Measurements from ENCODE around the gene CLIC4. TPM values are rescaled to one million over a fixed set of nuclear protein-coding genes. Genes with fewer than 3 reads are reported as not detected.
"Not testable (repeated sequence)": the region's sequence is repeated elsewhere in the genome, so short reads cannot be mapped to it uniquely, and the experiment has no call there.

The CLIC4 gene
- total and polyA plus RNA-seq, 5 experiments from 2014 or later = 0.07 to 6.6 (median 0.50) TPM

GRCh38 chr1:24794130-24794502 lies 48.9 kb downstream of the CLIC4 start:
- H3K9me3 Mint-ChIP-seq, H3K4me3 Mint-ChIP-seq, H3K36me3 Mint-ChIP-seq, H3K27me3 Mint-ChIP-seq, POLR2A ChIA-PET, ATAC-seq, H3K4me1 Mint-ChIP-seq, DNase-seq, H3K27ac Mint-ChIP-seq: not testable (repeated sequence)

DNA sequence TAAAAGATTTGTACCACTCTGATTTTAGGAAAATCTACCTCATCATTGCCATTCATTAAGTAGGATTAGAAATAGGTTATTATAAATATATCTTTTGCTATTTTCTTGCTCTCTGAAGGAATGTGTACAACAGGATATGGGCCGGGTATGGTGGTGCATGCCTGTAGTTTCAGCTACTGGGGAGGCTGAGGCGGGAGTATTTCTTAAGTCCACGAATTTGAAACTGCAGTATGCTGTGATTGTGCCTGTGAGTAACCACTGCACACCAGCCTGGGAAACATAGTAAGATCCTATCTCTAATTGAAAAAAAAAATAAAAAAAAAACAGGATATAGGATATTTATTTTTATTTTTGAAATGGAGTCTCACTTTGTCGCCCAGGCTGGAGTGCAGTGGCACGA lies 50.0 kb downstream of the CLIC4 start:
- no peak for DNase-seq
- H3K27me3 Mint-ChIP-seq = no peaks in the 10 kb centered on the region
- peaks cover 0 to 7% (median 0%) of the 10 kb centered on the region in 9 donors for H3K9me3 Mint-ChIP-seq
- ATAC-seq = no peak
- peaks cover 0 to 4% (median 4%) of the 10 kb centered on the region in 3 donors for H3K36me3 Mint-ChIP-seq
- no peak overlapping the region for H3K4me3 Mint-ChIP-seq
- peaks cover 0 to 5% (median 0%) of the 10 kb centered on the region in 4 donors for H3K4me1 Mint-ChIP-seq
- POLR2A ChIA-PET = interaction anchor here (0.6 kb wide), 1 partner anchor 22 kb away, joined by 8 read pairs; no protein-coding TSS in a partner anchor
- no peak overlapping the region for H3K27ac Mint-ChIP-seq

GRCh38 chr1:24796524-24796923 lies 51.3 kb downstream of the CLIC4 start:
- Mint-ChIP-seq H3K4me1 (peaks cover 0 to 10% (median under 1%) of the 10 kb centered on the region in 4 donors), H3K4me3 (no peak overlapping the region), H3K9me3 (peaks cover 0 to 7% (median 0%) of the 10 kb centered on the region in 9 donors), H3K27ac (no peak overlapping the region), H3K27me3 (no peaks in the 10 kb centered on the region), H3K36me3 (peaks cover 0 to 4% (median 4%) of the 10 kb centered on the region in 3 donors)
- no peak for ATAC-seq
- no peak for DNase-seq
- POLR2A ChIA-PET = no interaction called here

DNA sequence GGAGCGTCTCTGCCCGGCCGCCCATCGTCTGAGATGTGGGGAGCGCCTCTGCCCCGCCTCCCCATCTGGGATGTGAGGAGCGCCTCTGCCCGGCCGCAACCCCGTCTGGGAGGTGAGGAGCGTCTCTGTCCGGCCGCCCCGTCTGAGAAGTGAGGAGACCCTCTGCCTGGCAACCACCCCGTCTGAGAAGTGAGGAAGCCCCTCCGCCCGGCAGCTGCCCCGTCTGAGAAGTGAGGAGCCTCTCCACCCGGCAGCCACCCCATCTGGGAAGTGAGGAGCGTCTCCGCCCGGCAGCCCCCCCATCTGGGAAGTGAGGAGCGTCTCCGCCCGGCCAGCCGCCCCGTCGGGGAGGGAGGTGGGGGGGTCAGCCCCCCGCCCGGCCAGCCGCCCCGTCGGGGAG lies 54.0 kb downstream of the CLIC4 start:
- ATAC-seq, H3K9me3 Mint-ChIP-seq, H3K4me3 Mint-ChIP-seq, H3K27ac Mint-ChIP-seq, H3K27me3 Mint-ChIP-seq, H3K4me1 Mint-ChIP-seq, H3K36me3 Mint-ChIP-seq, DNase-seq, POLR2A ChIA-PET: not testable (repeated sequence)

- Mint-ChIP-seq H3K4me3 (no peak overlapping the region), H3K9me3 (peaks cover 0 to 7% (median 0%) of the 10 kb centered on the region in 9 donors), H3K4me1 (peaks cover 0 to 5% (median 5%) of the 10 kb centered on the region in 4 donors), H3K27me3 (no peaks in the 10 kb centered on the region), H3K36me3 (peaks cover 0 to 4% (median 4%) of the 10 kb centered on the region in 3 donors), H3K27ac (peak overlapping the region in 2 of 10 donors; percentile 45 to 61)
- ATAC-seq (no peak), DNase-seq (no peak)
- POLR2A ChIA-PET = interaction anchor here (0.6 kb wide), 1 partner anchor 435 kb away, joined by 4 read pairs; no protein-coding TSS in a partner anchor
Observed at GRCh38 chr1:24801176-24801575, 55.9 kb downstream of the CLIC4 start.

DNA sequence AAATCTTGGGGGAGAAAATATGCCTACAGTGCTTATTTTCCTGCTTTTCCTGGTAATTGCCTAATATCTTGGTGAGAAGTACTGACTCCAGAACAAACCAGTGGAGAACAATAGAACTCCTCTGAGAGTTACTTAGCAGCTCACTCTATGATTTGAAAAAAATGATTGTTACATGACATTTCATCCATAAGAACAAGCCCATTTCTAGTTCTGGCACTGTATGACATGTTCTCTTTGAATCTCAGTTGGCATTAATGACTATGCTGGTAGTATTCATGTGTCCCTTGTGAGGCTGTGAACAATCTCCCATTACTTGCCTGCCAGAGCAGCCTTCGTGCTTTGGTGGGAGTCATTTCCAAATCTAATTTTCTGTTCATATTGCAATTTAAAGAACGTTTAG lies 58.0 kb downstream of the CLIC4 start:
- Mint-ChIP-seq H3K27me3 (no peaks in the 10 kb centered on the region), H3K9me3 (peaks cover 0 to 4% (median 0%) of the 10 kb centered on the region in 9 donors), H3K27ac (no peak overlapping the region), H3K36me3 (peaks cover 0 to 3% (median 0%) of the 10 kb centered on the region in 3 donors), H3K4me3 (no peak overlapping the region), H3K4me1 (peaks cover 0 to 5% (median 5%) of the 10 kb centered on the region in 4 donors)
- ATAC-seq (no peak), DNase-seq (no peak)
- POLR2A ChIA-PET = no interaction called here

DNA sequence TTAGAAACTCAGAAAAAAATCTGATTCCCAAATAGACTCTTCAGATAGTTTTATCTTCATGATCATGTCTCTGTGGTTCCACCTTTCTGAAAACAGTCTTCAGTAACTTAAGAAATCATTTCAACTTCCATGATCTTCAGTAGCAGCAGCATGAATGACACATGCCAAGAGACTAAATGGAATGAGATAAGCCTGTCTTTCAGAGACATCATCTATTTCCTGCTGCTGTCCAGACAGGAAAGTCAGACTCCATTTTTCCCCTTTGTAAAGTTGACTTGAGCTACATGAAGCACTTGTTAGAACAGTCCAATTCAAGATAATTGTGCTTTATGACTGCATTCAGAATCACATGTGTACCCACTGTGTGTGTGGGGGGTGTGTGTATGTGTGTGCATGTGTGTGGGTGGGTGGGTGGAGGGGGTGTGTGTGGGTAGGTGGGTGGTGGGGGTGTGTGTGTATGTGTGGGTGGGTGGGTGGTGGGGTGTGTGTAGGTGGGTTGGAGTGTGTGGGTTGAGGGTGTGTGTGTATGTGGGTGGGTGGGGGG lies 58.8 kb downstream of the CLIC4 start:
- no peak overlapping the region for H3K27ac Mint-ChIP-seq
- H3K9me3 Mint-ChIP-seq = peaks cover 0 to 2% (median 0%) of the 10 kb centered on the region in 9 donors
- DNase-seq (no peak), ATAC-seq (no peak)
- H3K4me1 Mint-ChIP-seq = peaks cover 0 to 5% (median 5%) of the 10 kb centered on the region in 4 donors
- no peaks in the 10 kb centered on the region for H3K27me3 Mint-ChIP-seq
- no peaks in the 10 kb centered on the region for H3K36me3 Mint-ChIP-seq
- POLR2A ChIA-PET = no interaction called here
- no peak overlapping the region for H3K4me3 Mint-ChIP-seq

GRCh38 chr1:24805534-24806301 lies 60.5 kb downstream of the CLIC4 start:
- Mint-ChIP-seq H3K27ac (no peak overlapping the region), H3K27me3 (no peaks in the 10 kb centered on the region), H3K9me3 (peaks cover 0 to 2% (median 0%) of the 10 kb centered on the region in 9 donors), H3K4me1 (peaks cover 0 to 5% (median 5%) of the 10 kb centered on the region in 4 donors), H3K36me3 (no peaks in the 10 kb centered on the region), H3K4me3 (no peak overlapping the region)
- ATAC-seq (no peak), DNase-seq (no peak)
- POLR2A ChIA-PET = no interaction called here

DNA sequence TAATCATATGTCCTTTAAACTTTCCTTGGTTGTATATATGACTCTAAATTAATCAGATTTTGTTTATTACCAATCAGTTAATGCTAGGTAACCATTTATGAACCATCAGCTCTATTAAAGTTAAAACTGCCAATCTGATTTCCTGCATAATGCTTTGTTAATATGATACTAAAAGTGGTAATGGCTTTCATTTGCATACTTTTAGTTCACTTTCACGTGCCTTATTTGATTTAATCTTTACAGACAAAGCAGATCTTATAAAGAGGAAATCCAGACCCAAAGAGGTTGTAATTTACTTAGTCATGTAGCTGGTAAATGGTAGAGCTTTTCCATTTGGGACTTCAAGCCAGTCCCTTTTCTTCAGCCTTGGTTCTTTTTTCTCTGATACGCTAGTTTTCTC lies 61.3 kb downstream of the CLIC4 start:
- no peaks in the 10 kb centered on the region for H3K36me3 Mint-ChIP-seq
- peaks cover 0 to 5% (median 1%) of the 10 kb centered on the region in 4 donors for H3K4me1 Mint-ChIP-seq
- ATAC-seq (no peak), DNase-seq (no peak)
- H3K27me3 Mint-ChIP-seq = no peaks in the 10 kb centered on the region
- H3K4me3 Mint-ChIP-seq = no peak overlapping the region
- H3K9me3 Mint-ChIP-seq = peaks cover 0 to 2% (median 0%) of the 10 kb centered on the region in 9 donors
- no peak overlapping the region for H3K27ac Mint-ChIP-seq
- POLR2A ChIA-PET = interaction anchor here (0.7 kb wide), 1 partner anchor 94 kb away, joined by 3 read pairs; no protein-coding TSS in a partner anchor

GRCh38 chr1:24811494-24811893 lies 66.2 kb downstream of the CLIC4 start:
- ATAC-seq, H3K4me3 Mint-ChIP-seq, H3K27ac Mint-ChIP-seq, H3K9me3 Mint-ChIP-seq, H3K4me1 Mint-ChIP-seq, DNase-seq, H3K36me3 Mint-ChIP-seq, POLR2A ChIA-PET, H3K27me3 Mint-ChIP-seq: not testable (repeated sequence)

GRCh38 chr1:24820221-24820620 lies 75.0 kb downstream of the CLIC4 start:
- H3K27me3 Mint-ChIP-seq, DNase-seq, ATAC-seq, POLR2A ChIA-PET, H3K27ac Mint-ChIP-seq, H3K36me3 Mint-ChIP-seq, H3K4me1 Mint-ChIP-seq, H3K4me3 Mint-ChIP-seq, H3K9me3 Mint-ChIP-seq: not testable (repeated sequence)

DNA sequence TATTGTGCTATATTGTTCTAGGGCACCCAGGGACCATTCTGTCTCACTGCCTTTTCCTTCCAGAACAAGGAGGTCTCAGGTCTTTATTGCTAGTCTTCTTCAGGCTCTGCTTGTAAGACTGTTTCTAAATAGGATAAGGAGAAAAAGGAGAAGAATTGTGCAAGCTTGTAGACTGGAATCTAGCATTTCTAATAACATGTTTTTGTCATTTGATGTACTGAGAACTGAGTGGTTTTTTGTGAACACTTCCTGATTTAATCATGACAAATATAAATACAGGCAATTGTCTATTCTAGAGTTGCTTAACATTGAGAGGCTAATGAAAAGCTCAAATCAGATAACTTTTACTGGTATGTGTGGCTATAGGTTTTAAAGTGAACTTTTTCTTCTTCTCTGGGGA lies 77.6 kb downstream of the CLIC4 start:
- Mint-ChIP-seq H3K27ac (no peak overlapping the region), H3K36me3 (no peaks in the 10 kb centered on the region), H3K4me1 (peaks cover 0 to 15% (median 0%) of the 10 kb centered on the region in 4 donors), H3K4me3 (no peak overlapping the region), H3K9me3 (no peaks in the 10 kb centered on the region), H3K27me3 (peaks cover 0 to 2% (median 1%) of the 10 kb centered on the region in 5 donors)
- POLR2A ChIA-PET = no interaction called here
- no peak for DNase-seq
- ATAC-seq = no peak

- ATAC-seq, DNase-seq, H3K36me3 Mint-ChIP-seq, H3K27ac Mint-ChIP-seq, H3K4me3 Mint-ChIP-seq, H3K9me3 Mint-ChIP-seq, H3K27me3 Mint-ChIP-seq, POLR2A ChIA-PET: not testable (repeated sequence)
- peaks cover 0 to 17% (median 0%) of the 10 kb centered on the region in 4 donors for H3K4me1 Mint-ChIP-seq
Observed at GRCh38 chr1:24823486-24823885, 78.2 kb downstream of the CLIC4 start.
